BJ (cell line): ENCODE results near the gene ZNF700. TPM values are rescaled to one million over a fixed set of nuclear protein-coding genes. Genes with fewer than 3 reads are reported as not detected.
"Not testable (repeated sequence)": the region's sequence is repeated elsewhere in the genome, so short reads cannot be mapped to it uniquely, and the experiment has no call there.

Experiments used
- CTCF ChIA-PET: fragments of 350-600 bp; formaldehyde crosslinking; extraction: SDS; loops from one replicate; lab custom pipeline; 2021; ENCODE audit warnings: antibody characterized with exemption, inconsistent platforms; lab: Yijun Ruan, JAX
- POLR2A ChIA-PET: fragments of 300-600 bp; sonication (Branson Sonifier 250); formaldehyde crosslinking; extraction: SDS; loops from one replicate; lab custom pipeline; 2021; ENCODE audit warnings: antibody characterized with exemption; lab: Charles Lee
- DNase-seq: peaks from one replicate; pipeline ENCODE4 v3.0.0-alpha.2; 2011; ENCODE audit warnings: low read depth
- H3K27me3 ChIP-seq: 2 replicates; pipeline ENCODE4 v1.6.0; 2011; ENCODE audit warnings: low read length; ENCODE audit not compliant: control insufficient read depth, insufficient read depth
- H3K36me3 ChIP-seq: 2 replicates; pipeline ENCODE4 v1.5.1; 2011; ENCODE audit warnings: low read length; ENCODE audit not compliant: control insufficient read depth, insufficient read depth
- H3K4me3 ChIP-seq: 2 replicates; pipeline ENCODE4 v1.5.1; 2011; ENCODE audit warnings: low read depth, mild to moderate bottlenecking, control low read depth, low read length
- polyA plus RNA-seq: library from polyadenylated mRNA; depleted of rRNA; stranded (reverse); fragments of >200 nt; gene quantifications from 2 replicates; pipeline ENCODE4 v1.2.3, GENCODE V29; 2011
- TF ChIP-seq, protein P1 (sequence below): IDR thresholded peaks from 2 replicates; pipeline ENCODE4 v1.5.1; 2011; ENCODE audit warnings: low read depth, mild to moderate bottlenecking, control low read depth, inconsistent platforms, low read length, moderate library complexity; ENCODE audit not compliant: insufficient read depth

ZNF700 gene
- polyA plus RNA-seq, 1 experiment = 2.5 TPM

DNA sequence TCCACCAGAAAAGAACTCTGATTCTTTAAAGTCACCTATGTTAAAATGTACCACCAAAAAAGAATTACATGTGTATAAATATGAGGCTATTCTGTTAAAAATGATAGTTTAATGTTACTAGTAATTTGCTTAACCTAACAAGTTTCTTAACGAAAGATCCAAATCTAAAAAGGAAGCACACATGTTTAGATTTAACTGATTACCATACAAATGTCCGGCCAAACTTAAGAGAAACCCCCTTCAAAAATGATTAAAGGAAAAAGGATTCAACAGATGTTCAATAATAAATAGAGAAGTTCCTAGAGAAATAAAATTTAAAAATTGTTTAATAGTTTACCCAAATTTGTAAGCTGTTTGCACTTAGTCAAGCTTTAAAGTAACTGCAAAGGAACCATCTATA lies 42.3 kb upstream of the ZNF700 start:
- CTCF ChIA-PET = interaction anchor here (0.6 to 10.1 kb wide), 4 partner anchors 10 to 990 kb away, joined by 3 to 70 read pairs (median 4); partner anchors contain the start of gene ZNF20
- Histone ChIP-seq H3K4me3 (no peak overlapping the region), H3K36me3 (no peaks in the 10 kb centered on the region), H3K27me3 (no peaks in the 10 kb centered on the region; the same call in 1 of the 2 replicates)
- TF ChIP-seq, protein P1, sequence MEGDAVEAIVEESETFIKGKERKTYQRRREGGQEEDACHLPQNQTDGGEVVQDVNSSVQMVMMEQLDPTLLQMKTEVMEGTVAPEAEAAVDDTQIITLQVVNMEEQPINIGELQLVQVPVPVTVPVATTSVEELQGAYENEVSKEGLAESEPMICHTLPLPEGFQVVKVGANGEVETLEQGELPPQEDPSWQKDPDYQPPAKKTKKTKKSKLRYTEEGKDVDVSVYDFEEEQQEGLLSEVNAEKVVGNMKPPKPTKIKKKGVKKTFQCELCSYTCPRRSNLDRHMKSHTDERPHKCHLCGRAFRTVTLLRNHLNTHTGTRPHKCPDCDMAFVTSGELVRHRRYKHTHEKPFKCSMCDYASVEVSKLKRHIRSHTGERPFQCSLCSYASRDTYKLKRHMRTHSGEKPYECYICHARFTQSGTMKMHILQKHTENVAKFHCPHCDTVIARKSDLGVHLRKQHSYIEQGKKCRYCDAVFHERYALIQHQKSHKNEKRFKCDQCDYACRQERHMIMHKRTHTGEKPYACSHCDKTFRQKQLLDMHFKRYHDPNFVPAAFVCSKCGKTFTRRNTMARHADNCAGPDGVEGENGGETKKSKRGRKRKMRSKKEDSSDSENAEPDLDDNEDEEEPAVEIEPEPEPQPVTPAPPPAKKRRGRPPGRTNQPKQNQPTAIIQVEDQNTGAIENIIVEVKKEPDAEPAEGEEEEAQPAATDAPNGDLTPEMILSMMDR = no peak
- POLR2A ChIA-PET = no interaction called here
- no peak for DNase-seq

DNA sequence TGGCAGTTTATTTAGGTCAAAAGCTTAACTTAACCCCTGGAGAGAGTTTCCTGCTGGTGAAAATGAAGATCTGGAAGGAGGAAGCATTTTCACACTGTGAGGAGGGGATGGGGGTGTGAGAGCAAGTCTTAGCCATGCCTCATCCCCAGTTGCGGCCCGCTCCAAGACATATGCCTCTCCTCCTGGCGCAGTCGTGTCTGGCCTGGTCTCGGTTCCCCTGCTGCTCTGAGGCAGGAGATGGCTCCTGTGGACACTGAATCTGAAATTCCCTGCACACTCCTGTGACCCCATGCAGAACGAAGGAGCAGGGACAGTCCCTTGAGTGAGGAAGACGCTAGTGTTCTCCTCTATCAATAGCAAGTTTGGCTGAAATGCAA lies 37.7 kb upstream of the ZNF700 start:
- H3K4me3 ChIP-seq = peak overlapping the region; percentile 7; the same call in 1 of the 2 replicates
- TF ChIP-seq, protein P1 = no peak

DNA sequence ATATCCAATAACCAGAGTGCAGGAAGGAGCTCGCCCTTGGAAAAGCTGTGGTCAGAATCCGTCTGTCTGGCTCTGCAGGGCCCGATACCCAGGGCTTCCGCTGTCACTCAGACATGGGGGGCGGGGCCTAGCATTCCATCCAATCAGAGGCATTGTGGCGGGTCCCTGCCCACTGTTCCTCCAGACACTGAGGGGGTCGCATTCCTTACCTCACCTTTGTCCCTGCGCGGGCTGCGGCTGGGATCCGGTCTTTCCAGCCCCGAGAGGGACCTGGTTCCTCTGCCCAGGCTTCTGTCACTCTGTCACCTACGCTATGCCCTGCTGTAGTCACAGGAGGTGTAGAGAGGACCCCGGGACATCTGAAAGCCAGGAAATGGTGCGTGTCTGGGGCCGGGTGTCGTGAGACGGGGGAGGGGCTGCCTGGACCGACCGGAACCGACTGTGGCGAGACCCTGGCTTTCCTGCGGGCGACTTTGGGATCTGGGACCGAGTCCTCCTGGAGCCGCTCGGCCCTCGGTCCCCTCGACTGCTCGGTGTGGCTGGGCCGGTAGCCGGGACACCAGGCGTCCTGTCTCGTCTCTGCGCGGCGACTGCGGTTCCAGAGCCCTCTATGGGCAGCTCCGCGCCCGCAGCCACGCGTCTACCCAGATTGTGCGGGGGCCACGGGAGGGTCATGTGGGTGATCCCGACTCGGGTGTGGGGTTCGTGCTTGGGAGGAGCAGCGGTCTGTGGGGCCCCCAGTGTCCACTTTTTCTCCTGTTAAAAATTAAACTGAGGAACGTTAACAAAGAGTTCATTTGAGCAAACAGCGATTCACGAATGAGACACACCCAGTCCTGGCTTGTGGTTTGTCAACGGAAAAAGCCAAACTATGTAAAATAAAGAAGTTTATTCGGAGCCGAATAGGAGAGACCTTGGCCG lies 37.0 kb upstream of the ZNF700 start, which contains the start of gene ZNF69:
Gene ZNF69, plus strand, starts transcription at position 172 of the 921 bp plus-strand sequence. Its CDS starts 142 bp downstream, at position 314.
- peak; percentile 26 for DNase-seq

More for the DNA sequence above, 37.7 kb upstream of the ZNF700 start:
- POLR2A ChIA-PET = no interaction called here
- no peak for DNase-seq
- Histone ChIP-seq H3K36me3 (no peaks in the 10 kb centered on the region), H3K27me3 (no peaks in the 10 kb centered on the region; the same call in 1 of the 2 replicates)
- CTCF ChIA-PET = interaction anchor here (0.6 to 10.1 kb wide), 4 partner anchors 9 to 261 kb away, joined by 3 to 70 read pairs (median 4); no protein-coding TSS in a partner anchor

DNA sequence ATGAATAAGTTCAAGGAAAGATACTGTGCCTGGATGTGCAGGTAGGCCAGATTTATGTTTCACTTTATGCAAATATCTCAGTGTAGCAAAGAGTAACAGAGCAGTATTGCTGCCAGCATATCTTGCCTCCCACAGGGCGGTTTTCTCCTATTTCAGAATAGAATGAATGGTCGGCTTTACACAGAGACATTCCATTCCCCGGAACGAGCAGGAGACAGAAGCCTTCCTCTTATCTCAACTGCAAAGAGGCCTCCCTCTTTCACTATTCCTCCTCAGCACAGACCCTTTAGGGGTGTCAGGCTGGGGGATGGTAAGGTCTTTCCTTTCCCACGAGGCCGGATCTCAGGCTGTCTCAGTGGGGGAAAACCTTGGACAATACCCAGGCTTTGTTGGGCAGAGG lies 35.0 kb upstream of the ZNF700 start:
- DNase-seq, H3K36me3 ChIP-seq, H3K4me3 ChIP-seq, POLR2A ChIA-PET, H3K27me3 ChIP-seq, CTCF ChIA-PET: not testable (repeated sequence)

More for the DNA sequence above, 37.0 kb upstream of the ZNF700 start, which contains the start of gene ZNF69:
- CTCF ChIA-PET = interaction anchor here (0.6 to 10.1 kb wide), 4 partner anchors 9 to 261 kb away, joined by 3 to 70 read pairs (median 4); no protein-coding TSS in a partner anchor
- TF ChIP-seq, protein P1 = peak; percentile 52
- peak within 1 kb of the TSS; percentile 79 for H3K4me3 ChIP-seq
- POLR2A ChIA-PET = no interaction called here
- no peaks in the 10 kb centered on the region; the same call in 1 of the 2 replicates for H3K27me3 ChIP-seq
- no peaks in the 10 kb centered on the region for H3K36me3 ChIP-seq

DNA sequence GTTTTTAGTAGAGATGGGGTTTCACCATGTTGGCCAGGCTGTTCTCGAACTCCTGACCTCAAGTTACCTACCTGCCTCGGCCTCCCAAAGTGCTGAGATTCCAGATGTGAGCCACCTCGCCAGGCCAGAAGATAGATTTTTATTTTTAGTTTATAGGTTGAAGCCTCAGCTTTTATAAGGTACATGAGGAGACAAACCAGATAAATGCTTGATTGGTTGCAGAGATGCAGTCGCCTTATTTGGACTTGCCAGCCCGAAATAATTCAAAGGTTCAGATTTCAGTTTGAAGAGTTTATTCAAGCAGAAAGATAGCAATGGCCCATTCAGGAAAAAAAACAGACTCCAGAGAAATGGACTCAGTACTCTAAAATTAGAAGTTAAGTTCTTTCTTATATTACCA lies 34.3 kb upstream of the ZNF700 start:
- POLR2A ChIA-PET = no interaction called here
- Histone ChIP-seq H3K36me3 (no peaks in the 10 kb centered on the region), H3K27me3 (no peaks in the 10 kb centered on the region), H3K4me3 (no peak overlapping the region)
- CTCF ChIA-PET = no interaction called here
- TF ChIP-seq, protein P1 = no peak
- DNase-seq = no peak
